Suprapubic skin (tissue), 3 donors: ENCODE measurements around the gene MAVS.

Experiments used
- POLR2AphosphoS5 ChIP-seq, 3 donors: sonication (generic); formaldehyde crosslinking; IDR thresholded peaks; one replicate each; pipeline ENCODE4 v1.6.1; 2017; ENCODE audit warnings: antibody characterized with exemption in 3 of 3
- TF ChIP-seq, protein P1 (sequence below), 2 donors: fragments of 200-600 bp in 1 of 2; fragments of 450-650 bp in 1 of 2; sonication (generic) in 1 of 2; IDR thresholded peaks; one replicate each; pipeline ENCODE4 v1.5.1; 2016 to 2019; ENCODE audit warnings: antibody characterized with exemption in 2 of 2, mild to moderate bottlenecking in 1 of 2, moderate library complexity in 1 of 2

DNA sequence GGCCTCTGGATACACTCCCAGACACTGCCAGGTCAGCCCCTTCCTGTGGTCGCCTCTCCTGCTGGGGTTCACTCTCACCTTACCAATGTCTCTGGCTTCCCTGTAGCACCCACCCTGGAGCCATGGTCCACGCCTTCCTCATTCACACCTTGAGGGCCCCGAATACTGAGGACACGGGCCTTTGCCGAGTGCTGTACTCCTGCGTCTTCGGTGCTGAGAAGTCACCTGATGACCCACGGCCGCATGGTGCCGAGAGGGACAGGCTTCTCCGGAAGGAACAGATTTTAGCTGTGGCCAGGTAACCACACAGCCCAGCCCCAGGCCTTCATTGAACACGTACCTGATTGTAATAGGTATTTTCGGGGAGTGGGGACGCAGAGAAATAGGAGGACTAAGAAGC is 24.6 kb upstream of the MAVS start:
- TF ChIP-seq, protein P1, sequence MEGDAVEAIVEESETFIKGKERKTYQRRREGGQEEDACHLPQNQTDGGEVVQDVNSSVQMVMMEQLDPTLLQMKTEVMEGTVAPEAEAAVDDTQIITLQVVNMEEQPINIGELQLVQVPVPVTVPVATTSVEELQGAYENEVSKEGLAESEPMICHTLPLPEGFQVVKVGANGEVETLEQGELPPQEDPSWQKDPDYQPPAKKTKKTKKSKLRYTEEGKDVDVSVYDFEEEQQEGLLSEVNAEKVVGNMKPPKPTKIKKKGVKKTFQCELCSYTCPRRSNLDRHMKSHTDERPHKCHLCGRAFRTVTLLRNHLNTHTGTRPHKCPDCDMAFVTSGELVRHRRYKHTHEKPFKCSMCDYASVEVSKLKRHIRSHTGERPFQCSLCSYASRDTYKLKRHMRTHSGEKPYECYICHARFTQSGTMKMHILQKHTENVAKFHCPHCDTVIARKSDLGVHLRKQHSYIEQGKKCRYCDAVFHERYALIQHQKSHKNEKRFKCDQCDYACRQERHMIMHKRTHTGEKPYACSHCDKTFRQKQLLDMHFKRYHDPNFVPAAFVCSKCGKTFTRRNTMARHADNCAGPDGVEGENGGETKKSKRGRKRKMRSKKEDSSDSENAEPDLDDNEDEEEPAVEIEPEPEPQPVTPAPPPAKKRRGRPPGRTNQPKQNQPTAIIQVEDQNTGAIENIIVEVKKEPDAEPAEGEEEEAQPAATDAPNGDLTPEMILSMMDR (IDR thresholded peaks at IDR 0.05), result no peak
- no peak for TF ChIP-seq POLR2AphosphoS5 (IDR thresholded peaks at IDR 0.05)
